HG03045 (cell line): ENCODE measurements around the gene C1QTNF3.
"Not testable (repeated sequence)": the region's sequence is repeated elsewhere in the genome, so short reads cannot be mapped to it uniquely, and the experiment has no call there.

Experiments used
- ATAC-seq: cut with Tn5 transposase; IDR thresholded peaks from one replicate; pipeline ENCODE4 v1.9.1; 2021; ENCODE audit warnings: mild to moderate bottlenecking, moderate library complexity; ENCODE audit not compliant: unreplicated experiment

C1QTNF3 gene

DNA sequence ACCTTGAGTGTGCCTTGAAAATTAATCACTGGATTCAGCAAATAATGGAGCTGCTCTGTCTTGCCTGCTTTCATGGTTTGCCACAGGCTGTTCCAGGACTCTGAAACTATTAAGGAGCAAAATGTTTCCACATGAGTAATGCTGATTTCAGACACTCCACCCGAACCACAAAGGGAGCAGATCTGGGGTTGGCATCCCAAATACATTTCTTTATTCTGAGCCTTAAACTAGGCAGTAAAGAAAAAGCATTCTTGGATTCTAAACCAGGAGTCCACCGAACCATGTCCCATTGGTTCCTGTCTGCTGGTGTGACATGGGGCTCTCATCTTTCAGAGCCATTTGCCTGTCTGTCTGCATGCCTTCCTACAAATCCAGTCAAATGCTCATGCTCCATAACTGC is 10.1 kb upstream of the C1QTNF3 start:
- ATAC-seq = no peak

DNA sequence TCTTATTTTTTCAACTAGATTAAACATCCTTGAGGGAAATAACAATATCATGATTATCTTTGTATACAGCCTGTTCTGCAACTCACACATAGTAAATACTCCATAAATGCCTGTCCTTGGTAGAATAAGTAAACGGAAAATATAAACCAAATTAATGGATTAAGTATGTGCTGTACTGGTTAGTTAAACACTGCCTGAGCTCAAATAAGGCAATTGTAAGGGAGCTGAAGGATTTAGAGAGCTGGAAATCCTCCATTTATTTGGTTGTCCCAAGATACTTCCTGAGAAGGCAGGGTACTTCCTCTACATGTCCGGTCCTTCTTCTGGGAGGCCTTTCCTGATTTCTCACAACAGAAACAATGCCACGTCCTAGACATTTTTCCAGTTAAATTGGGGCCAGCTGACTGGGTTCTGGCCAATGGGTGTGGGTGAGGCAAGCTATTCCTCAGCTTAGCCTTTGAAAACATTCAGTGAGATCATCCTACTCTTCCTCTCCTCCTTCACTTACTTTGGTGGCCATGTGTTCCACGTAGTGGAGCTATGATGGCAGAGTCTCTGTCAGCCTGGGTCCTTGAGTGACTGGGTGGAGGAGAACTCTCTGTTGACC is 8.5 kb upstream of the C1QTNF3 start:
- no peak for ATAC-seq

DNA sequence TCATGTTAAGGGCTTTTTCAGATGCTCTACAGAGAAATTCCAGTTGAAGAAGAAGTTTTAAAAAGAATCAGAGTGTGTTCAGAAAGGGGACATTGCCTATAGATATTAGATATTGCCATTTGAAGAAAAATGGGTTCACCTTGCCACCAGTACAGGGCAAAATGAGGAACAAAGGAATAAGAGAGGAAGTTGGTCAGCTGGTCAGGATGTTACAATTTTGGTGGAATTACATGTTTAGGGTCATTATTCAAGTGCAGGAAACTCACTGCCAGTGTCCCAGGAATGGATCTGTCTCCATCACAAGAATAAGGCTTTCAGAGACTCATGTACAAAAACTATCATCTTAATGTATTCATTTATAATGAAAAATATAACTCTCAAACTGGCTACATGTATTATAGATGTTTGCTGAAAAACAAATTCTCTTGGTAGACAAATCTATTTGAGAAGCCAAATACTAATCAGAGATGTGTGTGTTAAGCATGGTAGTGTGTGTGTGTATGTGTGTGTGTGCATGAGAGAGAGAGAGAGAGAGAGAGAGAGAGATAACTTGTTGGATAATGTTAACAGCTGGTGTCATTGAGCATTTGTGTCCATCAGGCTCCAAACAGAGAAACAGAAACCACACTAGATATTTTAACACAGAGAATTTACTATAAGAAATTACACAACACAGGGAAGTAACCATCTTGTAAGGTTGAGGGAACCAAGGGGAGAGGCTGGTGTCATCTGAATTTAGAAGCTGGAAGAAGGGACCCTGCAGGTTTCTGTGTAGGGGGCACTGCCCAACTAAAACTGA is 5.0 kb upstream of the C1QTNF3 start:
- no peak for ATAC-seq

DNA sequence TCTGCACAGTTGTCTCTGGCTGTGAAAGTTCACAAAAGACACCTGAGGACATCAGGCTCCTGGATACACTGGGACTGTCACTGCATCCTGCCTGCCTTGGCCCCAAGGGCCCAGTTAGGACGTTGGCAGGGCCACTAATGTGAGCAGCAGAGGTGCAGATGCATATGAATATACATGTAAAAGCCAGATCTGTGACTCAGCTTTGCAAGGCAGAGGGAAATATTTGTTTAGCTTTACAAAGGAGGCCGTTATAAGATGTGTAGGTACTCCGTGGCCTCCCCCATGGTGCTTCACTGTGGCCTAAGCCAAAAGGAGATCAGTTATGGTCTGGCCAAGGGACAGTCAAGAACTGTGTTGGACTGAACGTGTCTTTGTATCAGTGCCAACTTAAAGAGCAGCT is 4.1 kb upstream of the C1QTNF3 start:
- ATAC-seq = no peak

DNA sequence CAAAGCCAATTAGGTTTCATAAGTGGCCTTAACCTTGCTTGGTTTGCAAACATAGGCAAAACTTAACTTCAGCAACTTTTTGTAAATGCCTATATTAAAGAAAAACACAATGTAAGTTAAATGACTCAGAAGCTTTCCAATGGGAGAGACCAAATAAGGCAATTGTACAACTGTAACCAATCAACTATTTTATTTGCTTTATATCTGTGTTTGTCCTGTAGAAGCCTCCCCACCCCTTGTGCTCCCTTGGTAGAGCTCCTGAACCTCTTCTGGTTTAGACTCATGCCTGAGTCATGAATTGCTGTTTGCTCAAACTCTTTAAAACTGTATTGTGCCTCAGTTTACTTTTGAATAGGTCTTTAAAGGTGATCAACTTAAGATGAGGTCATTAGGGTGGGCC is 3.0 kb upstream of the C1QTNF3 start:
- no peak for ATAC-seq

DNA sequence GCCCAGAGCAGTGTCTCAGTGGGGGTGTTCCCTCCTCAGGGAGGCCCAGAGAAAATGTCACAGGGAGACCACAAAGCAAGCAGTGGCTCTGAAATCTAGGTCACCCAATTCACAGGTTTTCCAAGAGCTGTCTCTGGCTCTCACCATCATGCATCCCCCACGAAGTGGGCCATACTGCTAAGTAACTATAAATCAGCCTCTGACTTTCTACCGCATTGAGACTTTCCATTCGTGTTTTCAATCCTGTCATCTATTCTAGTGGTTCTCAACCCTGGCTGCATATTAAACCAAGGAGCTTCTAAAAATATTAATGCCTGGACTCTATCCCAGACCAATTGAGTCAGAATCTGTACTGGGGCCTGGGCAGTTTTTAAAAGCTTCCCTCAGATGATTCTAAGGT is 2.0 kb upstream of the C1QTNF3 start:
- no peak for ATAC-seq

DNA sequence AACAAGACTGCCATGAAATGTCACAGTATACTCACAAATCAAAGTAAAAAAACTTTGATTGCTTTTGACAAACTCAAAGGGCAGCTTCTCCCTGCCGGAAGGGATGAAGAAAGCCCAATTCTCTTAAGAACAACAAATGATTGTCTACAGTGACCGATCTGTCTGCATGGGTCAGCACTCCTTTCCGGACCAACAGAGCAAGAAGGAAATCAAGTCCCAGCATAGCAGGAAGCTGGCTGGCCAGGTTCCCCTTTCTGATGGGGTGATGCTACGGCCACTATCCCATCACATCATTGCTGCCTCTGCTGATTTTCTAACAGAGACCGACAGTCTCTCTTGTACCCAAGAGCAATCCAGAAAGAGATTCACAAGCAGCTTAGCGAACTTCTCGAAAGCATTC is 692 bp downstream of the C1QTNF3 start:
- no peak for ATAC-seq

DNA sequence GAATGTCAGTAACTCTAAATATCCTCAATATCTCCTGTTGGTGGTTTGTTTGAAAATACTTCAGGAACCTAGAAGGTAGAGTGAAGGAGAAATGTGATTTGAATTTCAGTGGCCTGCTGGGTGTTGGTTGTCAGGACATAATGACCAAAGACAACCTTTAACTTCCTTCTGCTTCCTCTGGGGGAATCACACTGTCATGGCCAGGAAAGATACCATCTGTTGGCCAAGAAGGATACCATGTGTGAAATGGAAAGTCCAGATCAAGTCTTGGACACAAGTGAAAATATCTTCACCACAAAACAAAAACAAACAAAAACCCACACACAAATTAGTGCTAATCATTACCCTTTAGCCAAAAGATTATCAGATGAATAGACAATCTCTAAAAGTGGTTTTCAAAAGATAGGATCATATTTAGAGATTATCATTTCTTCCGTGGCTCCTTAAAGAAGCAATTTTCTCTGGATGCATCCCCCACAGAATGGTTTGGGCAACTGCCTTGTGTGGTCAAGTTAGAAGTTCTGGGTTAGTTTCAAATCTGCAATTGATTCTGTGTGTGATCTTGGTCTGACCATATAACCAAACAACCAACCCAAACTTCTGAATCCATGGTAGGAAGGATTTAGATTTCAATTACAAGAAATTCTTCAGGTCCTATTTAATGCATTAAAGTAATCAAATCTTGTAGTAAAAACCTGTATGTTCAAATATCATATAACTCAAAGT is 1.6 kb downstream of the C1QTNF3 start:
- ATAC-seq = no peak

DNA sequence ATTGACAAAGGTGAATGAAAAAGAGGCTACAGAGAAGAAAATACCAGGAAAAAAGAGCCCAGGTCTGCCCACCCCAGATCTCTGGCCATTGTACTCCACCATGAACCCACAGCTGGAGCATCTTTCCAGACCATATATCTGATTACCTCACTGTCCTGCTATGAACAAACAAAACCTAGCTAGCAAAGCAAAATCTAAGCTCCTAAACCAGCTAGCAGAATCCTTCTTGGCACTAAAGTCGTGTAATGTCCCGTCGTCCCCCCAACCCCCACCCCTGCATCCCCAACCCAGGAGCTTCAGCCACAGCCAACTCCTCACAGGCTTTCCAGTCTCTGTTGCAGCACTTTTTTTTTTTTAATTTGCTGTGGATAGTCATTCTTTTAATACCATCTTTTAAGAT is 2.5 kb downstream of the C1QTNF3 start:
- no peak for ATAC-seq

DNA sequence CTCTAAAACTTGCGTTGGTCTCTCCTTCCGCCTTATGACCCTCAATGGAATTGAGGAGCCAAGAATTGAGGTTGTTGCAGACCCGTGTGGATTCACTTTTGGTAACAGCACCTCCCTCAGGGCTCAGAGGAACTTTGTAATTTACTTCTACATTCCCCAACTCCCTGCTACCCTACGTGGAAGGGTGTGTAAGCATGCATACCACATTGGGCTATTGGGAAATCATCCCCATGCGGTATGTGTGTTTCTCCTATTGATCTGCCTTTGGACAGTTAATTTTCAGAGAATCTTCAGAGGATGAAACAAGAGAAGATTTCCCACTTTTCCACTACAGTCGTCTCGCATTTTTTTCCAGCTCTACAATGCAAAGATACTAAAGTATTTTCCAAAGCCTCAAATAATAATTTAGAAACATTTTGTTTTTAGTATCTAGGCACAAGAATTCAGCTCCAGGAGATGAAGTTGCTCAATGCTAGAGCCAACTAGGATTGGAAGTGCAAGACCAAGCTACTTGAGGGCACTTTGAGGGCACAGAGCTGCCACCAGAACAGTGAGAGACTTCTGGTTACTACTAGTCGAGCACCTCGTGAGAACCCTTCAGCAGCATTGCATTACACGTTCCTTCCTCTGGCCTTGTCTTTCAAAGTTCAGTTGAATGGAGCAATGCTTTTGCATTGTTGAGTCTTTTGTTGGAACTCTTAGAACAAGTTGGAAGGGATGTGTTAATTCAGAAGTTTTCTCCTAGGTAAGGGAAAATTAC is 3.4 kb downstream of the C1QTNF3 start:
- no peak for ATAC-seq

DNA sequence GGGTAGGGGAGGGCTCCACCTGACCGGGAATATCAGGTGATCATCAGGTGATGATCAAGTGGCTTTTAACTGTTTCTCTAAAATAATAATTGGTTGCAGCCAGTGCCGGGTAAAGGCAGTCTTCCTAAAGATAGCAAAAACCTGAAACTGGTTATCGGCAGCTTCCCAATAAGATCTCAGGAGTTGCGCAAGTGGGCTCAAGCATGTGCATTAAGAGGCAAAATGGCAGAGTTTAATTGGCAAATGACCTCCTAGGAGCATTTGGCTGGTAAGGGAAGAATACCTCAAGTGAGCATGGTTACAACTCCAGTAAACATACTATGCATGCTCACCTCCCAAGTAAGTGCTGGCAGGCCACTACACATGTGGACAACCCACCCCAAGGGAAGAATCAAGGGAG is 4.2 kb downstream of the C1QTNF3 start:
- no peak for ATAC-seq

DNA sequence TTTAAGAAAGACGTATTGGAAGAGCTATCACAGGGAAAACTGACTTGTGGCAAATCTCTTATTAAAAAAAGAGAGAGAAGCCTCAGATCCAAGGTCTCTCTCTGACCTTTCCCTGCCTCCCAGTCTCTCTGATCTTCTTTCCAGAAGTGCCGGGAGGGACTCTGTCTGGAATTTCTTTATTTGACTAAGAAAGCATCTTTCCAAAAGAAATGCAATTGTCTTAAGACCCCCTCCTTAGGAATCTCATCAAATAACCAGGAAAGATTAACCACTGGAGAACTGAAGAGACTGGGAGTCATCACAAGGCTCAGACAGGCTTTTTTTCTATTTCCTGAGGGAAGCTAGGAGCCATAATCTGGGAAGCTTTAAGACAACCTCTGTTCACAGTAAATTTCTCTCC is 4.6 kb downstream of the C1QTNF3 start:
- ATAC-seq = no peak

DNA sequence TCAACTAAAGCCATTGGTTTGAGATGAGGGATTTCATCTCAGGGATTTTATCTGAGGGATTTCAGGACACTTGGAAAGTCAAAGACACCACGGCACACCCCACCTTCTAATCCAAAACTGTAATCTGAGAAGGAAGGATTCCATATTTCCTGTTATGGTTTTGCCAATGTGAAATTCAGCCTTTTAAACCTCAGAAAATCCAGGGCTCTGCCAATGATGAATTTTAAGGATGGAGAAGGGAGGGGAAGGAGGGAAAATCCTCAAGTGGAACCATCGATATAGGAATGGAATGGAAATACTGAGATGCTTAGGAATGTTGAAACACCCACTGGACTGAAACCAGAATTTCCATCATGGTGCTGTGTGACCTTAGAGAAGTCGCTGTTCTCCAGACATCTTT is 5.3 kb downstream of the C1QTNF3 start:
- ATAC-seq = no peak

DNA sequence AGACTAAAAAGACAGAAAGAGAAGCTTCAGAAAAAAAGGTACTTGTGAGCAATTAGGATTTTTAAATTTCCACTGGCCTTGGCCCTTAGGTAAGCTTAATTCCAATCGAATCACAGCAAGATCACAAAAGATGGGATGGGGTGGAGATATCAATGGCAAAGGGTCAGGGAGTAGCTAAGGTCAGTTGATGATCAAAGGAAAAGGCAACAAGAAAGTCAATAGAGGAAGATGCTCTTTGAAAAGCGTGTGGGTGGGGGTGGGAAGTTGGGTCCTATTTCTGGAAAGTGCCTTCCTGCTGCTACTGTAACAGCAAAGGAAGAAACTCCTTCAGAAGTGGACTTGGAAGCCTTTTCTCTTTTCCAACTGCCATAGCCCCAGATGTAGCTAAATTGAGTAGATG is 7.3 kb downstream of the C1QTNF3 start:
- ATAC-seq = no peak

DNA sequence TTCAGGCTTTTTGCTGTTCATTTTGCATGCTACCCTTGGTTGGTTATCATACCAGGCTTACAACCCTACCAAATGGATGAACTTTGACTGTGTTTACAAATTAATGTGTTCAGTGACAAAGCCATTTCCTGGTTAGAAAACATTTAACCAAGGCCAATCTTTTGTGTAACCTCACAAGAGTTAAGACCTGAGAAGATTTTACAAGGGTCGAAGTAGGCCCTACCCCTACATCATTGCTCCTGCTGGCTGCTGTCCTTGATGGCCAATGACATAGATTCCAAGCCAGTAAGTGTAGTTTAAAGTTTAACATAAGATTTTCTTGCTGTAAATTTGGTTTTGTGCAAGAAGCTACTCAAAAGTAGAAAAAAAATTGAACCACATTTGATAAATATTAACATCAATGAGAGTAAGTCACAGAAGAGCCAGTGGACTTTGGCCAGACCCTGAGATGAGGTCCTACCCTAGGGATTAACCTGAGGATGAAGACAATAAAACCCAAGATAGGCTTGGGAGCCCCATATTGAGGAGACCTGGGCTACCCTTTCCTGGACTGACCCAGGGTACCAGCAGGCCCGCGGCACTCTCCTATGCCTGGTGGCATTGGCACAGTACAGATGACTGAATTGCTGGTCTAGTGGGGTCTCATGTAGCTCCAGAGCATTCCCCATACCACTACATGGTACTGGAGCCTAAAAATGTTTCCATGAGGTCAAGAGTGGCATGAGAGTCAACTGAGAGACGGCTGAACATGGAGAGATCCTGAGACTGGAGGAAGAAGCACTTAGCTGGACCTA is 8.3 kb downstream of the C1QTNF3 start:
- ATAC-seq = no peak

DNA sequence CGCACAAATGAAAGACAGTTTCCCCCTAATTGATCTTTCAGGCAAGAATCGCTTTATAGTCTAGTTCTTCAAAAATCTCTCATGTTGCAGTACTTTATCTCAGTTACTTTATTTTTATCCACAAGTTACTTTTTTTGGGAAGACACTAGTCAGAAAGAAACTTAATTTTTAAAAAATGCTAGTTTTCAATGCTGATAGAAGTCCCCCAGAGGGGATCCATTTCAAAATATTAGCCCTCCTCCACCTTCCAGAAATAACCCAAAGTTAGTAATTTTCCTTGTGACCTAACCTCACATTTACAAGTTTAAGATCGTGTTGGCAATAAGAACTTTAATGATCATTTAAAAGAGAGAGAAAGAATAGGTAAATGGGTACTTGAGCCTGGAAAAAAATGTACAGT is 11.0 kb downstream of the C1QTNF3 start:
- ATAC-seq = no peak

DNA sequence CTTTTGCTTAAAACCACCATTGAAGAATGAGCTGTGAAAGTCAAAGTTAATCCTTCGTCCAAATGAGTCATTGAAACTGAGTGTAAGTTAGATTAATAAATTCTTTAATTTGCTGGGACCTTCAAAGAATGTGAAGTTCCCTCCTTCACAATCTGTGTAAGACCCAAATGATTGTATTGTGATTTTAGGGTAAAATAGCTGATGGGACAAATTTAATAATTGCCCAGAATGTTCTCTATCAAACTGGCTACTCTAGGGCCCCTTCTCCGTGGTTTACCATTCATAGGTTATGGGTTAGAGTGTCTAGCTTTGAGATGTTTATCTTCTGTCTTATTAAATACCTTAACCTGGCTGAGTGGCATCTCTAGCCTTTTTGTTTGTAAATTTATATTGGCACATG is 11.9 kb downstream of the C1QTNF3 start:
- ATAC-seq = no peak

DNA sequence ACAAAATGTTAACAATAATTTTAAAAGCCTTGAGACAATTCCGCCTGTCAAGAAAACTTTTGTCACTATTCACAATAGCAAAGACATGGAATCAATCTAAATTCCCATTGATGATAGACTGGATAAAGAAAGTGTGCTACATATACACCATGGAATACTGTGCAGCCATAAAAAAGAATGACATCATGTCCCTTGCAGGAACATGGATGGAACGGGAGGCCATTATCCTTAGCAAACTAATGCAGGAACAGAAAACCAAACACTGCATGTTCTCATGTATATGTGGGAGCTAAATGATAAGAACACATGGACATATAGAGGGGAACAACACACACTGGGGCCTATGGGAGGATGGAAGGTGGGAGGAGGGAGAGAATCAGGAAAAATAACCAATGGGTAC is 12.4 kb downstream of the C1QTNF3 start:
- not testable (repeated sequence) for ATAC-seq

DNA sequence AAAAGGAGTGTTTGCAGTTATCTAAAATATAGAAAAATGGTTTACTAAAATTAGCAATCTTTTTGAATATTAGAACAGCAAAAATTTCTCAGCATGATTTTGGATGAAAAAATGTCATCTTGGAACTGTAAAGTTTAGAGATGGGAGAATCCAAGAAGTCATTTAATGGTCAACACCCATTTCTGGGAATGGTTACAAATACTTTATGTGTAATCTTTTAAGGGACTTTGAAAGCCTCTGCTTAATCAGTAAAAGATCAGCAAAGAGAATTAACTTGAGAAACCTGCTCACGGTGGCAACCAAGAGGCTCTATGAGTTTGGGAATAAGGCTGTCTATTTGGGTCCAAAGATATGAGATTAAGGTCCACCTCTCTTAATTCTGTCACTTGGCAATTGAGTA is 13.0 kb downstream of the C1QTNF3 start:
- no peak for ATAC-seq

DNA sequence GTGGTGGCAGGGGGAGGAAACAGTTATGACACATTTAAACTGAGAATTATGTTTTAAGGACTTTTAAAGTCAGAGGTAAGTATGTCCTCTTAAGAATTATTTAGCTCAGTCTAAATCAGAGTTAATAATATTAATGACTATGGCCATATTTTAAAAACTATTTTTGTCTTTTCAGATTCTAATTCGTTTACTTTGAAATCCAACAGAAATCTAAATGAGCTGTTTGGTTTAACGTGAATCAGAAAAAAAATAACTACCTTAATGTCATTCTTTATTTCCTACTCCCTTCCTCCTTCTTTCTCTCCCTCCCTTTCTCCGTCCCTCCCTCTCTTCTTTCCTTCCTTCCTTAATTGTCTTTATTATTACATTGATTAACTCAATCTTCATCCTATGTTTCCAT is 14.7 kb downstream of the C1QTNF3 start:
- no peak for ATAC-seq
